ENCODE measurements around the gene RLBP1. TPM values are rescaled to one million over a fixed set of nuclear protein-coding genes. Genes with fewer than 3 reads are reported as not detected.

The RLBP1 gene
- total and polyA plus RNA-seq, 8 donors, result 0.13 to 1.3 TPM; not detected in 6

GRCh38 chr15:89192136-89192535 is 29.2 kb downstream of the RLBP1 start:
- no peak for TF ChIP-seq CTCF (IDR thresholded peaks at IDR 0.05)
- TF ChIP-seq POLR2AphosphoS5 (IDR thresholded peaks at IDR 0.05), result no peak
- TF ChIP-seq EP300 (IDR thresholded peaks at IDR 0.05), result no peak
- TF ChIP-seq POLR2A (IDR thresholded peaks at IDR 0.05), result no peak
- no peak overlapping the region for H3K4me3 ChIP-seq
- H3K27ac ChIP-seq, result no peak overlapping the region
- no peak for DNase-seq
- H3K27me3 ChIP-seq, result no peaks in the 10 kb centered on the region
- peaks cover 85 to 100% (median 99%) of the 10 kb centered on the region in 4 donors for H3K36me3 ChIP-seq
- intact Hi-C loops (cut with DNase I; ENCODE audit: low total_unique reads), result no loop called here
- H3K4me1 ChIP-seq, result peaks cover 0 to 10% (median 0%) of the 10 kb centered on the region in 4 donors
- WGBS, 5 donors, result 46 to 73% (median 68%) methylated on average over 2 of the region's 2 CpGs
- H3K9me3 ChIP-seq, result no peaks in the 10 kb centered on the region

- Histone ChIP-seq H3K4me1 (no peaks in the 10 kb centered on the region), H3K9me3 (no peaks in the 10 kb centered on the region), H3K4me3 (no peak overlapping the region), H3K36me3 (peaks cover 66 to 98% (median 96%) of the 10 kb centered on the region in 4 donors), H3K27me3 (no peaks in the 10 kb centered on the region), H3K27ac (no peak overlapping the region)
- intact Hi-C loops (cut with DNase I; ENCODE audit: low total_unique reads), result loop anchor here (10.0 kb wide), 1 partner anchor 283 kb away; no protein-coding TSS in a partner anchor
- WGBS, 5 donors, result 70 to 88% (median 80%) methylated on average over 8 of the region's 8 CpGs
- no peak for TF ChIP-seq POLR2AphosphoS5 (IDR thresholded peaks at IDR 0.05)
- TF ChIP-seq EP300 (IDR thresholded peaks at IDR 0.05), result no peak
- no peak for TF ChIP-seq CTCF (IDR thresholded peaks at IDR 0.05)
- no peak for TF ChIP-seq POLR2A (IDR thresholded peaks at IDR 0.05)
- DNase-seq, result no peak
Observed at GRCh38 chr15:89187986-89188514, 33.3 kb downstream of the RLBP1 start.

GRCh38 chr15:89187301-89187985 is 33.9 kb downstream of the RLBP1 start:
- TF ChIP-seq EP300 (IDR thresholded peaks at IDR 0.05) (no peak), CTCF (IDR thresholded peaks at IDR 0.05) (no peak), POLR2A (IDR thresholded peaks at IDR 0.05) (no peak), POLR2AphosphoS5 (IDR thresholded peaks at IDR 0.05) (no peak)
- Histone ChIP-seq H3K4me1 (no peaks in the 10 kb centered on the region), H3K4me3 (no peak overlapping the region), H3K9me3 (no peaks in the 10 kb centered on the region), H3K27me3 (no peaks in the 10 kb centered on the region), H3K36me3 (peaks cover 60 to 98% (median 95%) of the 10 kb centered on the region in 4 donors), H3K27ac (no peak overlapping the region)
- no peak for DNase-seq
- intact Hi-C loops (cut with DNase I; ENCODE audit: low total_unique reads), result loop anchor here (10.0 kb wide), 1 partner anchor 283 kb away; no protein-coding TSS in a partner anchor
- 79 to 86% (median 83%) methylated on average over 9 of the region's 9 CpGs for WGBS, 5 donors

- WGBS, 5 donors, result 74 to 81% (median 77%) methylated on average over 6 of the region's 6 CpGs
- Histone ChIP-seq H3K4me3 (no peak overlapping the region), H3K4me1 (no peaks in the 10 kb centered on the region), H3K36me3 (peaks cover 54 to 98% (median 94%) of the 10 kb centered on the region in 4 donors), H3K27ac (no peak overlapping the region), H3K9me3 (no peaks in the 10 kb centered on the region), H3K27me3 (no peaks in the 10 kb centered on the region)
- no peak for DNase-seq
- TF ChIP-seq CTCF (IDR thresholded peaks at IDR 0.05) (no peak), EP300 (IDR thresholded peaks at IDR 0.05) (no peak), POLR2AphosphoS5 (IDR thresholded peaks at IDR 0.05) (no peak), POLR2A (IDR thresholded peaks at IDR 0.05) (no peak)
- intact Hi-C loops (cut with DNase I; ENCODE audit: low total_unique reads), result loop anchor here (10.0 kb wide), 1 partner anchor 282 kb away; no protein-coding TSS in a partner anchor
Observed at GRCh38 chr15:89186803-89187202, 34.6 kb downstream of the RLBP1 start.
